ENCODE measurements around the gene TOX3.
A peak's percentile ranks its signal among the peaks of the same experiment; 100 is the strongest.

Gene TOX3

DNA sequence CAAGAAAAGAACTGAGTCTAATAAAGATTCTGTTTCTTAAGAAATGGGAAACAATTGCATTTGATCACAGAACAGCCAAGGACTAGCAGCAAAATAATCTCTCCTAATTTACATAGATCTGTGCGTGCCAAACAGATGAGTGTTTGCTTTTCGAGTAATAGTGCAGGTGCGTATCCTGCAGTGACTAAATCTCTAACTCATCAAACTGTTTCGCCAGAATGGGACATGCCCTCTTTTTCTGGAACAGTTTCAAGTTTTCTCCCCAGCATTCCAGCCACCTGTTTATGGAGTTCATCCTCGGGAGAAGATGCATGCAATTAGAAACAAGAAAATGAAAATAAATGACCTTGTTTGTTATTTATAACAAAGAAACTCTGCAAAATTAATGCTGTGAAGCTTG is 5.7 kb upstream of the TOX3 start:
- peaks cover 2% of the 10 kb centered on the region for H3K4me1 Mint-ChIP-seq (ENCODE audit: low read depth)
- H3K4me3 Mint-ChIP-seq, result no peak overlapping the region
- H3K27ac Mint-ChIP-seq, result no peak overlapping the region
- H3K9me3 Mint-ChIP-seq, result peaks cover 11% of the 10 kb centered on the region
- H3K36me3 Mint-ChIP-seq (ENCODE audit: low read depth), result no peaks in the 10 kb centered on the region
- H3K27me3 Mint-ChIP-seq, result peaks cover 24% of the 10 kb centered on the region

- Mint-ChIP-seq H3K27ac (no peak overlapping the region), H3K36me3 (ENCODE audit: low read depth) (no peaks in the 10 kb centered on the region), H3K4me3 (no peak overlapping the region), H3K27me3 (peaks cover 42% of the 10 kb centered on the region), H3K9me3 (peaks cover 6% of the 10 kb centered on the region), H3K4me1 (ENCODE audit: low read depth) (peaks cover 10% of the 10 kb centered on the region)
Measured at GRCh38 chr16:52549011-52549692, 2.2 kb upstream of the TOX3 start.

- Mint-ChIP-seq H3K9me3 (peaks cover under 1% of the 10 kb centered on the region), H3K27me3 (peaks cover 45% of the 10 kb centered on the region), H3K4me1 (ENCODE audit: low read depth) (peaks cover 10% of the 10 kb centered on the region), H3K27ac (no peak overlapping the region), H3K4me3 (no peak overlapping the region), H3K36me3 (ENCODE audit: low read depth) (no peaks in the 10 kb centered on the region)
Measured at GRCh38 chr16:52548261-52549010, 1.5 kb upstream of the TOX3 start.

- H3K27ac Mint-ChIP-seq, result no peak overlapping the region
- H3K9me3 Mint-ChIP-seq, result no peaks in the 10 kb centered on the region
- H3K4me3 Mint-ChIP-seq, result peak overlapping the region; percentile 13
- H3K36me3 Mint-ChIP-seq (ENCODE audit: low read depth), result no peaks in the 10 kb centered on the region
- peaks cover 45% of the 10 kb centered on the region for H3K27me3 Mint-ChIP-seq
- peaks cover 10% of the 10 kb centered on the region for H3K4me1 Mint-ChIP-seq (ENCODE audit: low read depth)
Measured at GRCh38 chr16:52547834-52548215, 882 bp upstream of the TOX3 start.

- Mint-ChIP-seq H3K4me1 (ENCODE audit: low read depth) (peaks cover 10% of the 10 kb centered on the region), H3K9me3 (no peaks in the 10 kb centered on the region), H3K27me3 (peaks cover 50% of the 10 kb centered on the region), H3K36me3 (ENCODE audit: low read depth) (no peaks in the 10 kb centered on the region), H3K4me3 (no peak overlapping the region), H3K27ac (no peak overlapping the region)
Measured at GRCh38 chr16:52546291-52547003, 496 bp downstream of the TOX3 start.

DNA sequence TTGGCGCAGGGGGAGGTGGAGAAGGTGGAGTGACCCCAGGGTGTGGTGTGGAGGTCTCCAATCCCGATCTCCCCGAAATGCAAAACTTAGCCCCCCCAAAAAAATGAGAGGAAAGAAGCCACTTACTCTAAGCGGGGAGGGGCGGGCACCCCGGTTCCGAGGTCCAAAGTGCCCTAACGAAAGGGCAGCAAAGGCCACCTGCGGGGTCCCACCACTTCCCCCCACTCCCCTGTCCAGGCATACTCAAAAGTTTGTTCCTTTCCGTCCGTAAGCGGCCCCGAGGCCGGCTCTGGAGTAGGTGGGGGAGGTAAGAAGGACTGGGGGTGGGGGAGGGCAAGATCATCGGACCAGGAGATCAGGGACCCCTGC is 1.1 kb downstream of the TOX3 start:
- Mint-ChIP-seq H3K27me3 (peaks cover 50% of the 10 kb centered on the region), H3K4me1 (ENCODE audit: low read depth) (peaks cover 10% of the 10 kb centered on the region), H3K9me3 (no peaks in the 10 kb centered on the region), H3K4me3 (no peak overlapping the region), H3K27ac (no peak overlapping the region), H3K36me3 (ENCODE audit: low read depth) (no peaks in the 10 kb centered on the region)

GRCh38 chr16:52545222-52545897 is 1.6 kb downstream of the TOX3 start:
- Mint-ChIP-seq H3K4me1 (ENCODE audit: low read depth) (peaks cover 10% of the 10 kb centered on the region), H3K36me3 (ENCODE audit: low read depth) (no peaks in the 10 kb centered on the region), H3K4me3 (no peak overlapping the region), H3K27me3 (peaks cover 50% of the 10 kb centered on the region), H3K9me3 (no peaks in the 10 kb centered on the region), H3K27ac (no peak overlapping the region)

DNA sequence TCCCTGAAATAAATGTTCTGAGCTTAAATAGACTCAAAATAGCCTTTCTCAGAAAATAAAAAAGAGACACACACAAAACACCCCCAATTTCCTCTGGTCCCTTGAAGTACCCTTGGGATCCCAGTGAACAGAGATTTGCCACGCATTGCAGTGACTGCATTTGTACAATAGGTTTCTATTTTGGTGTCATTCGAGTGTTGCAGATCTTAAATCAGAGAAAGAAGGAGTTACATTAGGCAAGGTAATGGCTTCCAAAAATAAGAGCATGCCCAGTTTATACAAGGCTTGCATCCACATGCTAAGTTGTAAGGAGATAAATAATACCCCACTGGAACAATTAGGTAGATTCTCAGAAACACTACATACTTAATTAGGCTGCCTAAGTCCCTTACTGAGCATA is 2.2 kb downstream of the TOX3 start:
- no peak overlapping the region for H3K4me3 Mint-ChIP-seq
- H3K9me3 Mint-ChIP-seq, result peaks cover 2% of the 10 kb centered on the region
- no peak overlapping the region for H3K27ac Mint-ChIP-seq
- peaks cover 48% of the 10 kb centered on the region for H3K27me3 Mint-ChIP-seq
- H3K36me3 Mint-ChIP-seq (ENCODE audit: low read depth), result no peaks in the 10 kb centered on the region
- peaks cover 10% of the 10 kb centered on the region for H3K4me1 Mint-ChIP-seq (ENCODE audit: low read depth)

DNA sequence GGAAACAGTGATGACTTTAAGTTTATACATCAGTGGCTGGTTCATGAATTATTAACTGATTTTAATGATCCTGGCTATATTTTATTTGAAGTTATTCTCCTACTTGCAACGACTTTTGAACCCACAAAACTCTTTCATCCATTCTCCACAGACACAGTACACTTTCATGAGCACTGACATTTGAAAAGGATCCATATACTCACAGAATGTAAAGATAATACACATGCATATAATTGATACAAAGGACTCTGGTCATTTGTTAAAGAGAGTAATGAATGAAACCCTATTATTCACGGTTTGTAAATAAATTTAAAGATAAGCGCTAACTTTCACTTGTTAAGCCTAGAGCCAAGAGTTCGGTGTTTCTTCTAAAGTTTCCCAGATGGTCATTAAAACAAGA is 3.3 kb downstream of the TOX3 start:
- Mint-ChIP-seq H3K4me3 (no peak overlapping the region), H3K36me3 (ENCODE audit: low read depth) (no peaks in the 10 kb centered on the region), H3K27me3 (peaks cover 47% of the 10 kb centered on the region), H3K27ac (no peak overlapping the region), H3K9me3 (peaks cover 5% of the 10 kb centered on the region), H3K4me1 (ENCODE audit: low read depth) (peaks cover 10% of the 10 kb centered on the region)

DNA sequence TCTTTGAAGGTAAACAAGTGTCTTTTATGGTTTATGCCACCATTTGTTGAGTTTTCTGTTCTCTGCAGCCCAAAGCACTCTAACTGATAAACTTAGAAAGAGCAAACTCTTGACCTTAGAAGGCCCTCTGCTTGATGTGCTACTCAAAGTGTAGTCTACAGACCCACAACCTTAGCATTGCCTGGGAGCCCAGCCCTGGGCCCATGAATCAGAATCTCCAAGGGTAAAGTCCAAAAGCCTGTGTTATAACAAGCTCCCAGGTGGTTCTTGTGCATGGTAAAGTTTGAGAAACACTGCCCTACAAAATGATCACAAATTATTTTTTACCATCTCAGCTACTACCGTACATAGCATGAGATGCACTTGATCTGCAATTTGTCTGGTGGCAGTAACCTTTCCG is 6.0 kb downstream of the TOX3 start:
- peaks cover 3% of the 10 kb centered on the region for H3K4me1 Mint-ChIP-seq (ENCODE audit: low read depth)
- no peaks in the 10 kb centered on the region for H3K36me3 Mint-ChIP-seq (ENCODE audit: low read depth)
- H3K4me3 Mint-ChIP-seq, result no peak overlapping the region
- no peak overlapping the region for H3K27ac Mint-ChIP-seq
- H3K27me3 Mint-ChIP-seq, result peaks cover 34% of the 10 kb centered on the region
- peaks cover 6% of the 10 kb centered on the region for H3K9me3 Mint-ChIP-seq

GRCh38 chr16:52539191-52539590 is 7.8 kb downstream of the TOX3 start:
- H3K4me1 Mint-ChIP-seq (ENCODE audit: low read depth), result no peaks in the 10 kb centered on the region

DNA sequence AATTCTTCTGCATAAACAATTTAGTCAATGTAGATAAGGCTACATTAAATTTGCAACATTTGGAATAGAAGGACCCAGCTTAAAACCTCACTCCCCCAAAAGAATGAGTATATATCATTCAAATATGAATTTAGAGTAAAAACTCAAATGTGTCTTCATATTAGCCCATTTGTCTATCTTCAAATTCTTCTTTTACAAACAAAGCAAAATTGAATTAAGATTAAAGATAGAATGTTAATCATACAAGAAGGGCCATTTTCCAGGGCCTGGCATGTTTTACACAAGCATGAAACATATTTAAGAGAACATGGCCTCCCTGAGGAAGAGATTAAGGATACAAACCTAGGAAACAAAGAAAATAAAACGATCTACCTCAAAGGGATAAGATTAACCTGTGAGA is 8.4 kb downstream of the TOX3 start:
- Mint-ChIP-seq H3K4me3 (no peak overlapping the region), H3K27ac (no peak overlapping the region), H3K4me1 (ENCODE audit: low read depth) (no peaks in the 10 kb centered on the region), H3K27me3 (peaks cover 10% of the 10 kb centered on the region), H3K9me3 (peaks cover 7% of the 10 kb centered on the region), H3K36me3 (ENCODE audit: low read depth) (no peaks in the 10 kb centered on the region)

More at GRCh38 chr16:52539191-52539590, 7.8 kb downstream of the TOX3 start:
- H3K4me3 Mint-ChIP-seq, result no peak overlapping the region
- no peak overlapping the region for H3K27ac Mint-ChIP-seq
- peaks cover 17% of the 10 kb centered on the region for H3K27me3 Mint-ChIP-seq
- H3K9me3 Mint-ChIP-seq, result peaks cover 7% of the 10 kb centered on the region
- H3K36me3 Mint-ChIP-seq (ENCODE audit: low read depth), result no peaks in the 10 kb centered on the region

DNA sequence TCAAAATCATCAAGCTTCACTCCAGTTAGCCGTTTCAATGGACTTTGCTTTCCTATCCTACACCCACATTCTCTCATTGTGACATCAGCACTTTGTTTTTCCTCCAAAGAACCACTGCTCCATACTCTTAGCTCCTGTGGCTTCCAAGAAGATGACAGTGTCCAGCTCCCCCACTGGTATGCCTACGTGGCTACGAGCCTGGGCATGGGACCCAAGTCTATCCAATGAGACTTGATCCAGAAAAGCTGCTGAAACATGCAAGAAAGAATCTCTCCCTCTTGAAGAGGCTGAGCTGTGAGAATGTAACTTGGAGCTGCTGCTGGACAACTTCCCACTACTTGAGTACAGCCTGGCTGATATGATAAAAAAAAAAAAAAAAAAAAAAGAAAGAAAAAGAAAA is 9.4 kb downstream of the TOX3 start:
- H3K27ac Mint-ChIP-seq, result no peak overlapping the region
- H3K4me1 Mint-ChIP-seq (ENCODE audit: low read depth), result no peaks in the 10 kb centered on the region
- no peaks in the 10 kb centered on the region for H3K36me3 Mint-ChIP-seq (ENCODE audit: low read depth)
- H3K9me3 Mint-ChIP-seq, result peaks cover 7% of the 10 kb centered on the region
- no peak overlapping the region for H3K4me3 Mint-ChIP-seq
- peaks cover 6% of the 10 kb centered on the region for H3K27me3 Mint-ChIP-seq

DNA sequence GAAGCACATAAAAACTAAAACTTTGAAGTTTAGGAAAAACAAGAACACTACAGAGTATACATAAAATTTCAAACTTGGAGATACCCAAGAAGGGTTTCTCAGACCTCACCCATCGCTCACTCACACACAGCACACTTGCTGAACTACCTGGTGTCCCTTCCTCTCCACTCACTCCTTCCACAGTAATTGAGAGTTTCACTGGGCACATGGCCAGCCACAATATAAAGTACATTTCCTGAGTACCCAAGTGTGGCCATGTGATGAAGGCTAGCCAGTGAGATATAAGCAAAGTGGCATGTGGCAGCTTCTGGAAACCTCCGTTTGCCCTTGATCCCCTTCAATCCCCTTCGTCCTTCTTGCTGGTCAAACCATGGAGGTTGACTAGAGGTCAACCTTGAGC is 11.9 kb downstream of the TOX3 start:
- Mint-ChIP-seq H3K27ac (no peak overlapping the region), H3K4me1 (ENCODE audit: low read depth) (no peaks in the 10 kb centered on the region), H3K4me3 (no peak overlapping the region), H3K9me3 (peaks cover 11% of the 10 kb centered on the region), H3K36me3 (ENCODE audit: low read depth) (no peaks in the 10 kb centered on the region), H3K27me3 (peaks cover 4% of the 10 kb centered on the region)

DNA sequence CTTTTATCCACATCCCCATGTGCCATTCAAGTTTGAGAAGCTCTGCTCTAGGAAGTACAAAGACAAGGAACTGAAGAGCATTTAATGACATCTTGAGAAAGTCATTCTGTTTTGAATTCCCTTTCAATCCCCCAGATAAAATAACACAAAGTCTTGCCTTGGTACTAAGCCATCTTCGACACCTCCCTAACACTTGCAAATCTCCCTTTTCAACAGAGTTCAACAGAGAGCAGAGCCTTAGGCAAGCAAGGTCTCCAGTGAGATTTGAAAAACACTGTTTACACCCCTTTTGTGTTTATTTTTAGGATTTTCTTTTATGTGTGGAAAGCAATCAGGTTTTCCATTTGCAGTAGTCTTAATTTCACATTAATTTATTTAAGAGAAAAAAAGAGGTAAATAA is 13.6 kb downstream of the TOX3 start:
- no peak overlapping the region for H3K4me3 Mint-ChIP-seq

More for the DNA sequence above, 13.6 kb downstream of the TOX3 start:
- Mint-ChIP-seq H3K27me3 (no peaks in the 10 kb centered on the region), H3K36me3 (ENCODE audit: low read depth) (no peaks in the 10 kb centered on the region), H3K9me3 (peaks cover 6% of the 10 kb centered on the region), H3K27ac (no peak overlapping the region), H3K4me1 (ENCODE audit: low read depth) (no peaks in the 10 kb centered on the region)

All from stimulated activated naive CD8-positive, alpha-beta T cell treated with anti-CD3 and anti-CD28 coated beads, Interleukin-15, Interleukin-2, amounts not matched to agents 100 ng/mL and 50 ng/mL, for 24 hours (primary cell).